ENCODE data around the gene DNM1L. TPM values are rescaled to one million over a fixed set of nuclear protein-coding genes. Genes with fewer than 3 reads are reported as not detected.

The DNM1L gene
- total RNA-seq, 4 donors from 2014 or later: 32.8 to 83.4 (median 35.9) TPM

DNA sequence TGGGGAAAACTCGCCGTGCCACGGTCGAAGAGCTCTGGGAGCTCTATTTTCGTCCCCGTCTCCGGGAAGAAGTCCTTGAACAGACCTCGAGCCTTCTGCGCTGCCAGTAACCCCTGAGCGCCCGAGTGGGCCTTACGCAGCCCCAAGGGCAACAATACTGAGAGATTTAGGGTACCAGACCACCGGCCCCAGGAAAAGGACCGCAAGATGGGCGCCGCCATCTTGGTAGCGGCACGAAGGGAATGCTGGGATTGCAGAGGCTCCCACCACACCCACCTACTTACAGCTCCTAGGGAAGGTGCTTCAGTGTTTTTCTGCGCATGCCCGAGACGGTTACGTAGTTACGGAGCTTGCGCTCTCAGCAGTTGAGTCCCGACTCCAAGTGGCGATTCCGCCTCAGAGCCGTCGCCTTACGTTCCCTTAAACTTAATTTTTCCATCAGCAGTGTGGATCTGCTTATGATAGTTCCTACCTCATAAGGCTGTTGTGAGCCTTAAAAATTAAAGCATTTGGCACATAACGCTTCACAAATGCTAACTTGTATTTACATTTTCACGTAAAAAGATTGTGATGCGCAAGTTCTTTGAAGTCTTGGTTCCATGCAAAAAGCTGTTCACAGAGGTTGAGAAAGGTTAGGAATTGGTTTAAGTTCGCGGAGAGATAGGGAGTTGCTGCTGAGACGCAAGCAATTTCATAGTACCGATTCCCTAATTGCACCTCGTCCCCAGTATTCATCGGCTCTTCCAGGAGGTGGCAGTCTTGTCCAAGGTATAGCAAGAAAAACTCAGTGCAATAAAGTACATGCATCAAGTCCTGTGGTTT lies 76.8 kb downstream of the DNM1L start, which contains the start of gene YARS2:
Gene YARS2, minus strand, starts transcription at position 244 of the 822 bp plus-strand sequence. Its CDS starts 23 bp downstream, at position 221.
- Histone ChIP-seq H3K4me3 (peak within 1 kb of the TSS; percentile 92), H3K4me1 (peaks cover 18% of the 10 kb centered on the region), H3K27ac (peak within 1 kb of the TSS; percentile 91), H3K27me3 (no peaks in the 10 kb centered on the region), H3K9me3 (no peaks in the 10 kb centered on the region), H3K36me3 (peaks cover 23% of the 10 kb centered on the region)
- TF ChIP-seq POLR2A (IDR thresholded peaks at IDR 0.05) (peak in 1 of 2 donors; percentile 61), EP300 (IDR thresholded peaks at IDR 0.05) (peak; percentile 28), POLR2AphosphoS5 (IDR thresholded peaks at IDR 0.05) (no peak)
- TF ChIP-seq, protein P1, sequence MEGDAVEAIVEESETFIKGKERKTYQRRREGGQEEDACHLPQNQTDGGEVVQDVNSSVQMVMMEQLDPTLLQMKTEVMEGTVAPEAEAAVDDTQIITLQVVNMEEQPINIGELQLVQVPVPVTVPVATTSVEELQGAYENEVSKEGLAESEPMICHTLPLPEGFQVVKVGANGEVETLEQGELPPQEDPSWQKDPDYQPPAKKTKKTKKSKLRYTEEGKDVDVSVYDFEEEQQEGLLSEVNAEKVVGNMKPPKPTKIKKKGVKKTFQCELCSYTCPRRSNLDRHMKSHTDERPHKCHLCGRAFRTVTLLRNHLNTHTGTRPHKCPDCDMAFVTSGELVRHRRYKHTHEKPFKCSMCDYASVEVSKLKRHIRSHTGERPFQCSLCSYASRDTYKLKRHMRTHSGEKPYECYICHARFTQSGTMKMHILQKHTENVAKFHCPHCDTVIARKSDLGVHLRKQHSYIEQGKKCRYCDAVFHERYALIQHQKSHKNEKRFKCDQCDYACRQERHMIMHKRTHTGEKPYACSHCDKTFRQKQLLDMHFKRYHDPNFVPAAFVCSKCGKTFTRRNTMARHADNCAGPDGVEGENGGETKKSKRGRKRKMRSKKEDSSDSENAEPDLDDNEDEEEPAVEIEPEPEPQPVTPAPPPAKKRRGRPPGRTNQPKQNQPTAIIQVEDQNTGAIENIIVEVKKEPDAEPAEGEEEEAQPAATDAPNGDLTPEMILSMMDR (IDR thresholded peaks at IDR 0.05): peak; percentile 64 to 68
- peak; percentile 95 for DNase-seq (ENCODE audit: low spot score in 2 of 2)
- under 1% methylated on average over 35 of the region's 39 CpGs for WGBS

DNA sequence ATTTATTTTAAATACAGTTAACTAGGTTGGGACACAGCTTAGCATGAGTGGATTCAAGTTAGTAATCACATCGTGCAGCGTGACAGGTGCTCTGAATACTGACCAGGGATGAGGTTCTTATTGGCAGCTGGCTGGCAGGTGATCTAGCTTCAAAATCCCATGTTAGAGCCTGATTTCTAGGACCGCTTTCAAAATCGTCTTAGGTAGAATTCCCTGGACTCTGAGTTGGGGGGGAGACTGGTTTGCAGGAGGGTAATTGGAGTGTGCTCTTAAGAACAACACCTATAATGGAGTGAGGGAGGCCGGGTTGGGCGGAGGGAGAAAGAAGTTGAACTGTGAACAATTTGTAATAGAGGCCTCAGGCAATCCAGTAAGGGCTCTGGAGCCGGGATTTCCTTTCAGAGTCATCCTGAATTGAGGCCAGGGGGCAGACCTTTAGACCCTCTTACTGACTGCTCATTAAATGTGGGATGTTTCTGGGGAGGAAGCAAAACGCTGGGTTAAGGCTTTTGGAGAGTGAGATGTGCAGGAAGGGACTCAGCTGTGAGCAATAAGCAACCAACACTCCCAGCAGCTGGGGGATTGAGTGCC lies 77.5 kb downstream of the DNM1L start:
- H3K9me3 ChIP-seq: no peaks in the 10 kb centered on the region
- no peak overlapping the region for H3K27ac ChIP-seq
- peaks cover 16% of the 10 kb centered on the region for H3K36me3 ChIP-seq
- DNase-seq (ENCODE audit: low spot score in 2 of 2): no peak
- WGBS: 29% methylated on average over 8 of the region's 8 CpGs
- TF ChIP-seq, protein P1 (IDR thresholded peaks at IDR 0.05): no peak
- TF ChIP-seq EP300 (IDR thresholded peaks at IDR 0.05): no peak
- TF ChIP-seq POLR2A (IDR thresholded peaks at IDR 0.05): no peak
- no peak for TF ChIP-seq POLR2AphosphoS5 (IDR thresholded peaks at IDR 0.05)
- H3K4me3 ChIP-seq: peak overlapping the region; percentile 92
- peaks cover 18% of the 10 kb centered on the region for H3K4me1 ChIP-seq
- no peaks in the 10 kb centered on the region for H3K27me3 ChIP-seq

DNA sequence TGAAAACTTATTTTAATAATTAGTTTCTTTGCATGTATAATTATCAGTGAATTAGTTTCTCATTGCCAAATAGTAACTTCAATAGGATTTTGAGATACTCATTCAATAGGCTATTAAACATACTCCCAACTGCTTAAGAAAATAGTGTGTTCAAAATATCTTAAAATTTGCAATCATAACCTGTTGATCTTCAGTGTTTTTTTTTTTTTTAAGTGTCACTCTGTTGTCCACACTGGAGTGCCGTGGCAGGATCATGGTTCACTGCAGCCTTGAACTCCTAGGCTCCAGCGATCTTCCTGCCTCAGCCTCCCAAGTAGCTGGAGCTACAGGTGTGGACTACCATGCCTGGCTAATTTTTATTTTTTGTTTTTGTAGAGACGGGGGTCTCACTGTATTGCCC lies 78.1 kb downstream of the DNM1L start:
- H3K4me3 ChIP-seq: no peak overlapping the region
- no peaks in the 10 kb centered on the region for H3K27me3 ChIP-seq
- no peak overlapping the region for H3K27ac ChIP-seq
- H3K4me1 ChIP-seq: peaks cover 18% of the 10 kb centered on the region
- no peaks in the 10 kb centered on the region for H3K9me3 ChIP-seq
- H3K36me3 ChIP-seq: peaks cover 12% of the 10 kb centered on the region
- TF ChIP-seq, protein P1 (IDR thresholded peaks at IDR 0.05): no peak
- TF ChIP-seq EP300 (IDR thresholded peaks at IDR 0.05) (no peak), POLR2AphosphoS5 (IDR thresholded peaks at IDR 0.05) (no peak), POLR2A (IDR thresholded peaks at IDR 0.05) (no peak)
- no peak for DNase-seq (ENCODE audit: low spot score in 2 of 2)
- 89% methylated on average over 3 of the region's 3 CpGs for WGBS

DNA sequence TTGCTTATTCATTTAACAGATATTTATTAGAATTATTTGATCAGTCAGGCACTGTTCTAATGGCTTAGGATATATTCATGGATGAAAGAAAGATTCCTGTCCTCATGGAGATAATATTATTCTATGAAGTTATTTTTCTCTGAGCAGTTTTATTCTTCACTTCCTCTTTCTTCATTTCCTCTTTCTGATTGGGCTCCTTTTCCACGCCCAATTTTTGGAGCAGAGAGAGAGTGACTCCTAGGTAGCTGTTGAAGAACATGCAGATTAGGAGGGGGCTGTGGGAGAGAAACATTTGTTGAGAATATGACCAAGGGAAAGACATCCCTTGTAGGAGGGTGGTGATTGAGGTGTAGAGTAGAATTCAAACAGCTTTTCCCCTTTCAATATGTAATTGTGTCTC lies 82.6 kb downstream of the DNM1L start:
- TF ChIP-seq POLR2AphosphoS5 (IDR thresholded peaks at IDR 0.05): no peak
- no peak for TF ChIP-seq EP300 (IDR thresholded peaks at IDR 0.05)
- TF ChIP-seq, protein P1 (IDR thresholded peaks at IDR 0.05): no peak
- TF ChIP-seq POLR2A (IDR thresholded peaks at IDR 0.05): no peak
- no peak overlapping the region for H3K27ac ChIP-seq
- 39% methylated on average over 1 of the region's 1 CpG for WGBS

DNA sequence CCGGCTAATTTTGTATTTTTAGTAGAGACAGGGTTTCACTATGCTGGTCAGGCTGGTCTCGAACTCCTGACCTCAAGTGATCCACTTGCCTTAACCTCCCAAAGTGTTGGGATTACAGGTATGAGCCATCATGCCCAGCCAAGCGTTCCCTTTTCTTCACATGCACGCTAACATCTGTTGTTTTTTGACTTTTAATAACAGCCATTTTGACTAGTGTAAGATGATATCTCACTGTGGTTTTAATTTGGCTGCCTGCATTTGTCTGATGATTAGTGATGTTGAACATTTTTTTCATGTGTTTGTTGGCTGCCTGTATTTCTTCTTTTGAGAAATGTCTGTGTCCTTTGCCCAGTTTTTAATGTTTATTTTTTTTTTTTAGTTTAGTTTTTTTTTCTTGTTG lies 86.8 kb downstream of the DNM1L start:
- Histone ChIP-seq H3K4me1 (no peaks in the 10 kb centered on the region), H3K27me3 (no peaks in the 10 kb centered on the region), H3K4me3 (no peak overlapping the region), H3K27ac (no peak overlapping the region), H3K36me3 (no peaks in the 10 kb centered on the region), H3K9me3 (no peaks in the 10 kb centered on the region)
- no peak for DNase-seq (ENCODE audit: low spot score in 2 of 2)
- TF ChIP-seq EP300 (IDR thresholded peaks at IDR 0.05) (no peak), POLR2AphosphoS5 (IDR thresholded peaks at IDR 0.05) (no peak), POLR2A (IDR thresholded peaks at IDR 0.05) (no peak)
- TF ChIP-seq, protein P1 (IDR thresholded peaks at IDR 0.05): no peak
- WGBS: 71% methylated on average over 4 of the region's 4 CpGs

More for the DNA sequence above, 82.6 kb downstream of the DNM1L start:
- no peaks in the 10 kb centered on the region for H3K4me1 ChIP-seq
- H3K9me3 ChIP-seq: no peaks in the 10 kb centered on the region
- no peaks in the 10 kb centered on the region for H3K27me3 ChIP-seq
- H3K36me3 ChIP-seq: no peaks in the 10 kb centered on the region
- DNase-seq (ENCODE audit: low spot score in 2 of 2): no peak
- no peak overlapping the region for H3K4me3 ChIP-seq
